Iris pigment epithelial cell (primary cell): ENCODE results near the gene MFN1.

ENCODE experiments used
- DNase-seq: peaks from one replicate; pipeline ENCODE4 v3.0.0-alpha.2; 2011; ENCODE audit warnings: low read depth

The MFN1 gene

DNA sequence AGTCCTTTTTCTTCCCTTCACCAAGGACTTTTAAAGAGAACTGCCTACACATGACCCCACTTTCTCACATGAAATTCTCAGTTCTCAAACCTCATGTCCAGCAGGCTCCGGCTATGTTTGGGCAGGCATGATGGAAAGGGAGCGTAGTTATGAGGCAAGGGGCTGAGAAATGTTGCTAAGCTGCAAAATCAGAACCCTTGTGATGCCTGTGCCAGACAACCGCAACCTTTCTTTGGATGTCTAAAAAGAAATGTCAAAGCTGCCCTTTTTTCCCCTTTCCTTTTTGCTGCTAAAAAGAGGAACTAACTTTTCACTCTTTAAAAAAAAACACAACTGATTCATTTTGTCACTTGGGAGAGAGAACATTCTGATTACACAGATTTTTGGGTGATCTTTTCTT, 84.5 kb downstream of the MFN1 start:
- no peak for DNase-seq

DNA sequence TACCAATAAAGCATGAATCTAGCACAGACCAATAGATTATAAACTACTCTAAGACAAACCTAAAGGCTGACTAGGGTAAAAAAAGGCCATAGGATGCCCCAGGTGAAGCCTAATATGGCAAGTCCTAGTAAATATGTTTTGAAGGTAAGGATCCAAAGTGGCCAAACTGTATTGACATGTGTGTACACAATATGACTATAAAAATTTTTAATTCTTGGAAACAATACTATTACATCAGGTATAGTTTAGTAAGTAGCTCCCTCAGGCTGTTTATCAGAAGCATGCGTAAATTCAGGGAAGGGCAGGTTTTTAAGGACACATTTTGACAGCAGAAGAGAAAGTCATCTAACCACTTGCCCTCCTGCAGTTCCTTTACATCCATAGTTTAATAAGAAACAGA, 84.9 kb downstream of the MFN1 start:
- DNase-seq, result no peak

DNA sequence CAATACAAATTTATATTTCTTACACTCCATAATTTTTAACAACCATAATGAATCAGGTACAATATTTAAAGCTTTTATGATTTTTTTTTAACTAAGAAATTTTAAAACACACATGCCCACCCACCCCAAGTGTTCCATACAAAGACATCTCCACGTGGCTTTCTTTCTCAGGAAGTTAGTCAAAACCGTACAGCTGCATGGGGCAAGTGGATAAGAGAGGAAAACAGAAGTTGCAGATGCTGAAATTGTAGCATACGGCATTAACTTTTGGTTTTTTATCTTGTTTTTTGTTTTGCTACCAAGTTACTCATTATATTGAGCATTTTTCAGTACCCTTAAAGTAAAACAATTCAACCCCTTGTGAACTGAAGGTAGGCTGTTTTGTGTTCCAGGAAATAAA, 89.0 kb downstream of the MFN1 start:
- DNase-seq, result no peak

DNA sequence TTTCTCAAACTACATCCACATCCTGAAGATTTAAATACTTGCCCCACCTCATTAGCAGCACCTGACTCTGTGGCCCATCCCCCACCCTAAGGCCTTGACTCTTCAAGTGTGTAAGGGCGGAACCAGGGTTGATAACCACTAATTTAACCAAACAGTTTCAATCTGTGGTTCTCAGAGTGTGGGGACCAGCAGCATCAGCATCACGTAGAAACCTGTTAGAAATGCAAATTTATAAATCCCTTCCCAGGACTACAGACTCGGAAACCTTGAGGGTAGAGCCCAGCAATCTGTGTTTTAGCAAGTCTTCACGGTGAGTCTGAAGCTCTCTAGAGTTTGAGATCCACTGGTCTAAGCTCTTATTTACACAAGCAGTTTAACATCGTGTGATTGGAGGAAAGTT, 91.3 kb downstream of the MFN1 start:
- no peak for DNase-seq
